HG03469 (cell line): ENCODE results near the gene KLHL6.

Experiments used
- ATAC-seq: cut with Tn5 transposase; IDR thresholded peaks from one replicate; pipeline ENCODE4 v1.9.1; 2021; ENCODE audit warnings: mild to moderate bottlenecking, moderate library complexity, moderate number of reproducible peaks; ENCODE audit not compliant: unreplicated experiment

KLHL6 gene, protein sequence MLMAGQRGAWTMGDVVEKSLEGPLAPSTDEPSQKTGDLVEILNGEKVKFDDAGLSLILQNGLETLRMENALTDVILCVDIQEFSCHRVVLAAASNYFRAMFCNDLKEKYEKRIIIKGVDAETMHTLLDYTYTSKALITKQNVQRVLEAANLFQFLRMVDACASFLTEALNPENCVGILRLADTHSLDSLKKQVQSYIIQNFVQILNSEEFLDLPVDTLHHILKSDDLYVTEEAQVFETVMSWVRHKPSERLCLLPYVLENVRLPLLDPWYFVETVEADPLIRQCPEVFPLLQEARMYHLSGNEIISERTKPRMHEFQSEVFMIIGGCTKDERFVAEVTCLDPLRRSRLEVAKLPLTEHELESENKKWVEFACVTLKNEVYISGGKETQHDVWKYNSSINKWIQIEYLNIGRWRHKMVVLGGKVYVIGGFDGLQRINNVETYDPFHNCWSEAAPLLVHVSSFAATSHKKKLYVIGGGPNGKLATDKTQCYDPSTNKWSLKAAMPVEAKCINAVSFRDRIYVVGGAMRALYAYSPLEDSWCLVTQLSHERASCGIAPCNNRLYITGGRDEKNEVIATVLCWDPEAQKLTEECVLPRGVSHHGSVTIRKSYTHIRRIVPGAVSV

DNA sequence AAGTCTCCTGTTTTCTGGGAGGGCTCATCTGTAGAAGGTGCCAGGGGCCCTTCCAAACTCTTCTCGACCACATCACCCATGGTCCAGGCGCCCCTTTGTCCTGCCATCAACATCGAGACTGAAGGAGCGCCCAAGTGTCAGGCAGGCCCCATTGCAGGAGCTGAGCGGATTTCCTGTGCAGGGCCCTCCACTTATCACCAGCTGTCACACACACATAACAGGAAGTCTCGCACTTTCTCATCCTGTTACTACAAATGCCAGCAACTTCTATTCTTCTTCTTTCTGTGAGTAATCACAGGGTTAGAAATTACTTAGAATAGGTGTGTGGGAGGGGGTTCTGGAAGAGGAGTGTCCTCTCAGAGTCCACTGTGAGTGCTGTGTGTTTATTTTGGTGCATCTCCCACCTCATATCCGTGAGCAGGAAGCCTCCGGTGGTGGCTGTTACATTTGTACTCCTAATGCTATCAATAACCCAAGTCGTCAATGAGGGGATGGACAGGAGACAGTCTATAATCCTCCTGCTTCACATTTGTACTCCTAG, at the start of gene KLHL6:
Gene KLHL6, minus strand, starts transcription at position 166 of the 541 bp plus-strand sequence. Its CDS starts 53 bp downstream, at position 113.
- ATAC-seq = peak; percentile 60

DNA sequence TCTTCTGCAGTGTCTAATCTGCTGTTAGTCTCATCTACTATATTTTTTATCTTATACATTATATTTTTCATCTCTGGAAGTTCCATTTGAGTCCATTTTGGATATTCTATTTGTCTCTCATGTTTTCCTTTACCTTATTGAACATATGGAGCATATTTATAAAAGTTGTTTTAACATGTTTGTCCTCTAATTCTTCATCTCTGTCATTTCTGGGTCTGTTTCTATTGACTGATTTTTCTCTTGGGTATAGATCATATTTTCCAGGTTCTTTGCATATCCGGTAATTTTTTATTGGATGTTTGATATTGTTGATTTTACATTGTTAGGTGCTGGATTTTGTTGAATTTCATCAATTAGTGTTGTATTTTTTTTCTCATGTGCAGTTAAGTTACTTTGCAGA, 42.5 kb upstream of the KLHL6 start:
- no peak for ATAC-seq

DNA sequence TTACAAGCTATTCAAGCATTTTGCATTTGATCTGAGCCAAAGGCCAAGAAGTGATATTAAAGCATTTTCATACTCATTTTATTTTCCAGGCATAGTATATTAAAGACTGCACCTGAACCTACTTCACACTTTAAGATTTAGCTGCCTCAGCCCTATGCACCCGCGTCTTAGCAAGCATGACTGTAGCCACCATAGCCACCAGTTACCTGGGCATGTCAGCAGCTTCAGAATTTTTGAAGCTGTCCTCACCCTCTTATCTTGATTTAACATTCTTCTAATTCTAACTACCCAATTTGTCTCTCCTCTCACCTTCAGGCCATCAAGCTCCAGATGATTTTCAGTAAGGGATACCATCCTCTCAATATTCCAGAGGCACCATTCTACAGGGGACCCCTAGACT, 39.1 kb upstream of the KLHL6 start:
- no peak for ATAC-seq

DNA sequence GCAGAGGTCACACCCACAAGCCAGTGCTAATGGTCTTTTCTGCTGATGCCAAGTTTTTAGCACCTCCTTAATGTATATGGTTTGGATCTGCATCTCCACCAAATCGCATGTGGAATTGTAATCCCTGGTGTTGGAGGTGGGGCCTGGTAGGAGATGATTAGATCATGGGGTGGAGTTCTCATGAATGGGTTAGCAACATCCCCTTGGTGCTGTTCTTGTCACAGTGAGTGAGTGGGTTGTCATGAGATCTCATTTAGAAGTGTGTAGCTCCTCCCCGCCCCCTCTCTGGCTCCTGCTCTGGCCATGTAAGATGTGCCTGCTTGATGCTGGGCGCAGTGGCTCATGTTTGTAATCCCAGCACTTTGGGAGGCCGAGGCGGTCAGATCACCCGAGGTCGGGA, 37.3 kb upstream of the KLHL6 start:
- no peak for ATAC-seq

DNA sequence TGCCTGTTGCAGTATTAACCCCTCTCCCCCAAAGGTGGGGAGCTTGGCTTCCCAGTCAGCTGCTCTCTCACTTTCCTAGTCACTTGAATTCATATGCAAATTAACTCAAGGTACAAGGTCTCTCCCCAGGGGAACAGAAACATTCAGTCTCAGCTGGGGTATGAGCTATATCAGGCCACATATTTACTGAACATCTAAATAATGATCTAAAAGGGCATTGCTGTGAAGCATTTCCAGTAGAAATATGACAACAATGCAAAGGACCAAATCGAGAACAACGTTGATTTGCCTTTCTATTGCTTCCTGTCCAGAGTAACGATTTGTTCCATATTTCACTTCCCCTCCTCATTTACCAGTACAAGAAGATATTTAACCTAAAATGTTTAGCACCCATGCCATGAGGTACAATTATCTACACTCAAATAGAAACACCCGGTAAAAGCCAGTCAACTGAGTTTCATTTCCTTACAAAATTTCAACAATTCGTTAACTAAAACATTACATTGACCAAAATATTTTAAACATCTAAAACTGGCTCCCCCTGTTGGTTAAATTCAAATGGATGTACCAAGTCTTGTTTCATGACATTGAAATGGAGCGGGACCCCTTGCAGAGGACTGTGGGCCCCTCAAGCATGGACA, 36.5 kb upstream of the KLHL6 start:
- peak; percentile 89 for ATAC-seq

DNA sequence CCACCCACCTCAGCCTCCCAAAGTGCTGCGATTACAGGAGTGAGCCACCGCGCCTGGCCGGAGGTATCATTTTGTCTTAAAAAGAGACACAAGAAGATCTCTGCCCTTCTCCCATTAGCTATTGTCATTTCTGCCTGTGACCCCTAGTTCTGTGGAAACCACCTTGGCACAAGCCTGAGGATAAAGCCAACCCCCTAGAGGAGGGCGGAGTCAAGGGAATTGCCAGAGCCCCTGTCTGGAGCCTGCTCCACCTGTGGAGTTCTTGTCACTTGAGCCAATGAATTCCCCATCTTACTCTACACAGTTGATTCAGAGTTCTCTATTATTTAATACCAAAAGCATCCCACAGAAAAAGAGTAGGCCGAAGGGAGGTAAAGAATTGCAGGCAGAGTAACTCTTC, 34.9 kb upstream of the KLHL6 start:
- ATAC-seq = no peak

DNA sequence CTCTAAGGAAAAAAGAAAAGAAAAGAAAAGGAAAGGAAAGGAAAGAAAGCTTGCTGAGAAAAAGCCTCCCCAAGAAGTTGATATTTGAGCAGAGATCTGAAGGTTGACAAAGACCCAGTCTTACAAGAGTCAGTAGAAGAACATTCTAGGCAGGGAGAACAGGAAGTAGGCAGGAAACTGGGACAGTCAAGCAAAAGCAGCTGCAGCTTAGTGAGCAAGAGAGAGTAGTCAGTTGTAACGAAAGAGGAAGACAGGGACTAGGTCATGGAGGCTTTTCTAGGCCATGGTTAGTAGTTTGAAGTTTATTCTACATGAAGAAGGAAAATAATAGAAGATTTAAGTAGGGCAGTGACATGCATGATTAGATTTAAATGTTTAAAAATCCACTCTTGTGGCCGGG, 31.8 kb upstream of the KLHL6 start:
- no peak for ATAC-seq

DNA sequence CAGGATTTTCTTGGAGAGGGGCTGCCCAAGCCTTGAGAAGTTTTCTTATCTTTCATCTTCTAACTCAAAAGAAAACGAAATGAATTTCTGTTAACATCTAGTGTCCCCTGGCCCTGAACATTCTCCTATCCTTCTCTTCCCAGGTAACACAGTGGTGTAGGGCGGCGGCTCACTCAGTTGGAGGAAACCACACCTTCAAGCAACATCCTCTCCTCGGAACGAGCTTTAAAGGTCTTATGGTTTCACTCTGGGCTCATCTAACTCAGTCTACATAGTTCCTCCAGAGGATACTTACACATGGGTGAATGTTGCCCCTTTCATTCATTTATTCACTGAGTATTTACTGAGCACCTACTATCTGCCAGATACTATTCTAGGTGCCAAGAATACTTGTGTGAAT, 31.0 kb upstream of the KLHL6 start:
- ATAC-seq = no peak

DNA sequence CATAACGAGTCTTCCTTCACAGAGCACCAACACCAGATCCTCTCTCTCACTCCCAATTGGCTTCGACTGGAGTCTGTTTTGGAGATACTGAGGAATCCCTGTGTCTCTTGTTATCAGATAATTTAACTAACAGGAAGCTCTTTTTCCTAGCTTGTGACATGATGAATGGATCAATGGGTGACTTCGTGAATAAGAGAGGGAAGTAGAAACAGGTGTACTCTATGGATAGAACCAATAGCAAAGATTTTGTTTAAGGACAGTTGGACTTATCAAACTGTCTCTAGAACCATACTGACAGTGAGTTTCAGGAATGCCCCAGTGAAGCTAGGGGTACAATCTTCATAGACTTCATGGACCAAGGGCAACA, 29.4 kb upstream of the KLHL6 start:
- no peak for ATAC-seq

DNA sequence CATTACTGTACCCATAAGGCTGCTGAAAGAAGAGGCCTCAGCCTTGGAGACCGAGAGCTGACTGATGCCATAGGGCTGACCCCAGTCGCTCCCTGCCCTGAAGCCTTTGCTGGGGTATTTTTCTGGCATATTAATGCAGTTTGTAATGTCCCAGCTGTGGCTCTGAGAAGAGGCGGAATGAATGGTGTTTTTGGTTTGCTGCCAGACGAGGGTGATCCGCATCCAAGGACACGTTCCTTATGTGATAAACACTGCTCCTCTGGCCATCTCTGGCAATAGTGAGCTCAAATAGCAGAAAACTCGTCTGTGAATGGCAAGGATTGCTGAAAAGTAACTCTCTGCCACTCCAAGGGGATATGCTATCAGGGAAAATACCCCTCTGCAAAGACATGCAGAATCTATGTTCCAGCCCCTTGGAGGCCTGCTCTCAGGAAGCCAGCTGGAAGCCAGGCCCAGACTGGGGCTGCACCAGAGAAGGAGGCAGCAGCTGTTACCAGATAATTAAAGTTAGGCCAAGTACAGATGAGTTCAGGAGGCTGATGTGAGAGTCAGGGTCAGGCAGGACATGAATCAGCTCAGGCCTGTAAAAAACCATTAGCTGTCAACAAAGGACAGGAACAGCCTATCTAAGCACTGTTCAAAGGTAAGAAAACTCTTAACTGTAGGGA, 28.9 kb upstream of the KLHL6 start:
- ATAC-seq = no peak

DNA sequence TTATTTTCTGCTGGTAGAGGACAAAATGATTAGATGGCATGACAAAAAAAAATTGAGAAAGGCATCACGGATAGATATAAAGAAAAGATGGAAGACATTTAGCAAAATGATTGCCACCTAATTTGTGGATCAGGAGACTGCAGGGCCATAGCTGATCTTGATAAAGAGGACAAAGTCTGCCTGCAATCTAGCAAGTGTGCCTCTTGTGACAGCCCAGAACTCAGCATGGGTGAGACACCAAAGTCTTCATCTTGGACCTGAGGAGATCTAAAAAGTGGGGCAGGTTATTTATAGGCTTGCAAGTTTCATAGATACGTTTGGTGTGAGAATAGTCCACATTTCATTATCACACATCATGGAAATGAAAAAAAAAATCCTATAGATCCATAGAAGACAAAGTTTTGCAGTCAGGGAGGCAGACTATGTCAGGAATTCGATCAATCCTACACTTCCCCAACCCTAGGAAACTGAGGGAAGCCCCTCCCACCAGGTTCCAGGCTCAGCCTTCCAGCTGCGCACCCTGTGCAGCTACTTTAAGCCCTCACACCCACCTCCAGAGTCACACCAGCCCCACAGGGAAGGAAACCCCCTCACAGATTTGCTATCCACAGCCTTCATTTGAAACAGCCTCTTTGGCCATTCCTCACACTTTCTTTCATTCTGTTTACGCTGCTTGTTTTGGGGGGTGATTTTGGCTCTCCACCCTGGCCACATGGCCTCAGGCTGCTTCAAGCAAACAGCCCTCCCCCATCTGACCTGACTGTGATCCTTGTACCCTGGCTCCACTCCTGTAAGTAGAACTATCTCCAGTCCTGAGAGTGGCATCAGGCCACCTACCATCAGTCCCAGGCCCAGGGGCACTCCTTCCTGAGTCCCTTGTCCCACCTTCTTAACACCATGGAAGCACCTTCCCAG, 28.1 kb upstream of the KLHL6 start:
- ATAC-seq = no peak

DNA sequence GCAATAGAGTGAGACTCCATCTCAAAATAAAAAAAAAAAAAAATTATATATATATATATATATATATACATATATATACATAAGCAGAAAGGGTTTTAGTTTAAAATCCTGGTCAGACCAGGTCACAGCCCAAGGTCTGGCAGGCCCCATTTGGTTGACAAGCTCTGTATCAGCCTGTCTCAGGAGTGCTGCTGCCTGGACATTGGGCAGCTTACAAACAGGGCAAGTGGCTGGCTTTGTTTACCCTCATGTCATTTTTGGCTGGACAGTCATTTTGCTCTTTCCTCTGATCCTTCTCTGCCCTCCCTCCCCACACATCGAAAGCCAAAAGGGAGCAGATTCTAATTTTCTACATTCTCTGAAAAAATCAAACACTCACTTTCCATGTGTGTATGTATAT, 26.7 kb upstream of the KLHL6 start:
- ATAC-seq = no peak

DNA sequence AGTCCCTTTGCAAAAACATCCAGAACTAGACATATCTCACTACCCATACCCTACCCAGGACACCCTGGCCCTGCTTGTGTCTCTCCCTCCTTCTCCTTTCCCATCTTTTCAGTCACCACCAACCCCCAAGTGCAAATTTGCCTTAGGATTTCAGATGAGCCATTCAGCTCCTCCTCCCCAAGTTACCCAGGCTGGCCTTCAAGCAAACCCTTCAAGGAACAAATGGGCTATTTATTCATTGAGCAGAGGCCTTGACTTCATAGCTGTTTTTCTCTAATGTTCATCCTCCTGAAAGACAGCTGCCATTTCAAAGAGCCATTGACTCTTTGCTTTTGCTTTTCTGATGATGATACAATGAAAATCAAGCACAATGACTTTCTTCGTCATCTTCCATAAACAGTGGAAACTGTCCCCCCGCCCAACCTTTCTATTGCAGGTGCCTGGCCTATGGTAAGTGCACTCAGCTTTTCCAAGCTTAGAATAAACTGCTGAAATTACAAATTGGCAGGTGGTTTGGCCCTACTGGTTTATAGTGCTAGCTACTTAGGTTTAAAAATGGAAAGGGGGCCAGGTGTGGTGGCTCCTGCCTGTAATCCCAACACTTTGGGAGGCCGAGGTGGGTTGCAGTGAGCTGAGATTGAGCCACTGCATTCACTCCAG, 26.1 kb upstream of the KLHL6 start:
- ATAC-seq = no peak

DNA sequence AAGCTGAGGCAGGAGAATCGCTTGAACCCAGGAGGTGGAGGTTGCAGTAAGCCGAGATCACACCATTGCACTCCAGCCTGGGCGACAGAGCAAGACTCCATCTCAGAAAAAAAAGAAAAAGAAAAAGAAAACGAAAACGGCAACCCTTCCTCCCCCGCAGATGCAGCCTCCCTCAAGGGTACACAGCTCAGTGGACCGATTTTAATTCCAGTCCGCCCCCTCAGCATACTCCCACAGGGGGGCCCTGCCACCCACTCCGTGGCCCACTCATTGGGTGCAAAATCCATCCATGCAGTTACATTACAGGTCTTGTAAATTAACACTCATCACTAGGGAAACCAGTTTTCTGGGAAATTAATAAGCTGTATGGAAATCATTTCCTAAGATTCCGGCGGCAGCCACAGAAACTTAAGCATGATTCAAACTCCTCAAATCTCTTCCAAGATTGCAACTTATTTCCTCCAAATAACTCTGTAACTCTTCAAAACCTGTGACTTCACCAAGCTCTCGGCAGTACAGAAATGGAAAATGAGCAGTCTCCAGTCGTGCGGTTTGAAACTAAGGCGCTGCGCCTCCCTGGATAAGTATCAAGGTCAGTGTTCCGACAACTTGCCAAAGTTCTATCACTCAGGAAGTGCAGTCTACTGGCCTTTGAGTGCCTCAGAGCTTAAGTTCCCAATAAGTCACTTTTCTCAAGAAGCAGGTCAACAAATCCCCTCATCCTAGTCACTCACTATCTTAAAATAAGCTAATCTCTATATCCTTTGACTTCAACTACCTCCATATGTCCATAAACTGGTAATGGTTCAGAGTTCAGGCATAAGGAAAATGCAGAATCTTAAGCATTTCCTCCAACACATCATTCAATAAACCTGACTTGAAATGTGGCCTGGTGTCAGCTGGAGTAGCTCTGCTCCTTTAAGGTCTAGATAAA, 24.7 kb upstream of the KLHL6 start:
- no peak for ATAC-seq

DNA sequence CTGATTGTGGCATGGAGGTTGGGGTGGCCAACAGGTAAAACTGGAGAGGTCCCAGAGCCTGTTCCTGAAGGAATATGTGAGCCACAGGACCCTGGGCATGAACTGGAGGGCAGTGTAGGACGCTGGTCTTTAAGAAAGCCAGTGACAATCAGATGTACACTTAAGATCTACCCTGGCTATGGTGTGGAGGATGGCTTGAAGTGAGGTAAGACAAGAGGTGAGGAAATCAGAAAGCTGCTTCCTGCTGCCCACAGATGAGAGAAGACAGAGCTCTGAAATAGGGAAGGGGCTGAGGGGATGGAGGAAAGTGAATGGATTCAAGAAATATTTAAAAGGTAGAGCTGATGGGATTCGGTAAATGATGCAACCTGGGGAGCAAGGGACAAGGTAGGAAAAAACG, 22.7 kb upstream of the KLHL6 start:
- no peak for ATAC-seq

DNA sequence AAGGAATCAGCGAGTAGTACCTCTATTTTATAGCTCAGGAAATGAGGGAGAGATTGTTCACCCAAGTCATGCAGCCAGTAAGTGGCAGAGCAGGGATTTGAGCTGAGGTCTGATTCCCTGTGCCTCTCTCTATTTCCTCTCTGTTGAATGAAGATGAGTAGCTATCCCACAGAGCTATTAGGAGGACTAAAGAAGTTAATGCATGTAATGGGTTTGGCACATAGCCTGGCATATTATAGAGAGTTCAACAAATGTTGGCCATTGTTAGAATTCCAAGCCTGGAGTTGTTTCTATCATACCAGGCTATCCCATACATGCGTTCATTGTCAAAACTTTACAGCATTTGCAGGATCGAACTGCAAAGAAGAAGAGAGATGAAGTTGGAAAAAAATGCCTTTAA, 21.8 kb upstream of the KLHL6 start:
- ATAC-seq = no peak

DNA sequence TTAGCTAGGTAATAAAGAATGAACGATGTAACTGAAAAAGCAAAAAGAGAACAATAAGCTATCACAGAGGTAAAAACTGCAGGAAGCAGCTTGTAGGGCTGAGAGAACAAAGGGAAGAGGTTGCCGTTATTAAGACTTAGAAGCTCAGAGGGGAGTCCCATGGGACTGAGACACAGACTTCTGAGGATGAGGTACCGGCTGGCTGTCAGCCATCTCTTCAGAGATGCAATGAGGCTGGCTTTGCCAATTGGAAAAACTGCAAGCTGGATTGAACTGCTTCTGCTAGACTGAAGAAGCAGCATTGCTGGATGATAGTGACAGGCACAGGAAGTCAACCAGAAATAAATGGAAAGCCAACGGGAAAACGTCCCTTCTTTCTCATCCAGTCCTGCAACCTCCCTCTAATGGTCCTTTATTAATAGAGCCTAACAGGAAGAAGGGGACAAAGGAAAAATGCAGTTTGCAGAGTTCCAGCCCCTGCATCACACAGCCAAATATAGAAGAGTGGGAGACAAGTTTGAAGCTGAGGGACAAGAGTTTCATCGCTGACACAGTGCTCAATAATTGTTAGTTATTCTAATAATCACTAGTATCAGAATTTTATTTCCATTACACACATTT, 21.1 kb upstream of the KLHL6 start:
- no peak for ATAC-seq

DNA sequence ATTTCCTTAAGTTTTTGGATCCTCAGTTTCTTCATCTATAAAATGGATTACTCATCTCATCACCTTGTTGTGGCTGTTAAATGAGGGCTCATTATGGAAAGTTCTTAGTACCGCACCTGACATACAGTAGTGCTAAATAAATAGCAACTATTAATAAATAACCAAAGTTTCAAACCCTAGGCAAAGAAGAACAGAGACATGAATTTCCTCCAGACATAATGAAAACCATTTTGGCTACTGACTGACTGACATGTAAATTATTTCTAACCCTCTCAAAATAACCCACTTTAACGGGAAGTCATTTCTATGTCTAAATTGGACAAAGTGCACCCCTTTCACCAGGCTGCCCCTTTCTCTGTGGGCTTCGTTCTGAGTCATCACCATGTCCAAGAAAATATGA, 17.4 kb upstream of the KLHL6 start:
- ATAC-seq = no peak
